Mammary epithelial cell (primary cell): ENCODE measurements around the gene ESPL1.

Experiments
- CTCF ChIP-seq, 2 donors: IDR thresholded peaks in 1 of 2; conservative IDR thresholded peaks in 1 of 2; 2 replicates each; pipeline ENCODE4 v1.5.1; 2011 to 2012; ENCODE audit warnings: inconsistent platforms in 2 of 2, low read length in 2 of 2, mild to moderate bottlenecking in 2 of 2, control low read depth in 1 of 2, low read depth in 1 of 2; ENCODE audit not compliant: insufficient read depth in 1 of 2; ENCODE audit errors: extremely low read depth in 1 of 2
- EZH2 ChIP-seq: IDR thresholded peaks from 2 replicates; pipeline ENCODE4 v1.6.1; 2012; ENCODE audit warnings: low read length, inconsistent platforms, borderline replicate concordance

GRCh38 chr12:53236443-53237111 lies 31.5 kb upstream of the ESPL1 start:
- no peak for TF ChIP-seq CTCF (conservative IDR thresholded peaks at IDR 0.05 in 1 of 2, IDR thresholded peaks at IDR 0.05 in 1 of 2; ENCODE audit: extremely low read depth in 1 of 2, insufficient read depth in 1 of 2, low read depth in 1 of 2, low read length in 2 of 2)
- no peak for TF ChIP-seq EZH2
